ENCODE measurements around the gene IFNL4.

GRCh38 chr19:39232708-39233107 lies 15.9 kb downstream of the IFNL4 start:
- TF ChIP-seq EZH2 (IDR thresholded peaks at IDR 0.05; ENCODE audit: insufficient read depth, poor library complexity, severe bottlenecking), result no peak
- TF ChIP-seq EZH2phosphoT487 (IDR thresholded peaks at IDR 0.05; ENCODE audit: insufficient read depth, low read depth), result no peak

All from GM23248 (cell line).